Measurements from ENCODE around the gene ADCY2.

ADCY2 gene

GRCh38 chr5:7849681-7850394 is 453.9 kb downstream of the ADCY2 start:
- Histone ChIP-seq H3K27me3 (ENCODE audit: control insufficient read depth in 1 of 2, insufficient read depth in 2 of 2, low read length in 2 of 2) (peaks cover 16 to 20% of the 10 kb centered on the region in 2 donors), H3K4me1 (ENCODE audit: insufficient read depth, low read length) (peaks cover 5% of the 10 kb centered on the region), H3K27ac (ENCODE audit: low read depth, low read length) (no peak overlapping the region), H3K4me3 (ENCODE audit: low read depth in 1 of 2, low read length in 2 of 2) (peak overlapping the region; percentile 43 to 44), H3K36me3 (ENCODE audit: insufficient read depth, low read length) (no peaks in the 10 kb centered on the region), H3K9me3 (ENCODE audit: low read length) (no peaks in the 10 kb centered on the region), H3K9ac (ENCODE audit: low read length) (no peak overlapping the region)

- peaks cover 16 to 20% of the 10 kb centered on the region in 2 donors for H3K27me3 ChIP-seq (ENCODE audit: control insufficient read depth in 1 of 2, insufficient read depth in 2 of 2, low read length in 2 of 2)
- no peak within 1 kb of the TSS for H3K27ac ChIP-seq (ENCODE audit: low read depth, low read length)
- no peak within 1 kb of the TSS for H3K9ac ChIP-seq (ENCODE audit: low read length)
- peak within 1 kb of the TSS; percentile 43 to 48 for H3K4me3 ChIP-seq (ENCODE audit: low read depth in 1 of 2, low read length in 2 of 2)
- no peaks in the 10 kb centered on the region for H3K9me3 ChIP-seq (ENCODE audit: low read length)
- H3K36me3 ChIP-seq (ENCODE audit: insufficient read depth, low read length): no peaks in the 10 kb centered on the region
- H3K4me1 ChIP-seq (ENCODE audit: insufficient read depth, low read length): peaks cover 5% of the 10 kb centered on the region
Observed at GRCh38 chr5:7850395-7851239, 454.7 kb downstream of the ADCY2 start, which contains the start of gene CFAP90. Gene CFAP90 (minus strand): TSS chr5:7851133. CDS start chr5:7851021, 112 bp downstream.

DNA sequence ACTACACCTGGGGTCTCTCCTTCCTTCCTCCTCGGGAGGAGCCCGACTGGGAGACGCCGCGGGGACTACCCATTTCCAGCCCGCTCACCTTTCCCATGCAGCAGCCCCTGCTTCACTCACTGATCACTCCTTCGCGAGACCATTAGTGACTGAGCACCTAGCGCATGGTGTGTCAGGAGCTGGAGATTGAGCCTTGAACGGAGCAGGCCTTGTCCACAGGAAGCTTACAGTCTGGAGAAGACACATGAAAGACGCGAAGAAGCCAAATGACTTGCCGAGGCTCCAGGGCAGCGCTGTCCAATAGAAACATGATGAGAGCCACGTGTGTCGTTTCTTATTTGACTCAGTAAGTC is 455.3 kb downstream of the ADCY2 start:
- peak overlapping the region in 1 of 2 donors; percentile 35 for H3K4me3 ChIP-seq (ENCODE audit: low read depth in 1 of 2, low read length in 2 of 2)
- no peak overlapping the region for H3K27ac ChIP-seq (ENCODE audit: low read depth, low read length)
- H3K36me3 ChIP-seq (ENCODE audit: insufficient read depth, low read length): no peaks in the 10 kb centered on the region
- no peak overlapping the region for H3K9ac ChIP-seq (ENCODE audit: low read length)
- peaks cover 16 to 20% of the 10 kb centered on the region in 2 donors for H3K27me3 ChIP-seq (ENCODE audit: control insufficient read depth in 1 of 2, insufficient read depth in 2 of 2, low read length in 2 of 2)
- H3K9me3 ChIP-seq (ENCODE audit: low read length): no peaks in the 10 kb centered on the region
- H3K4me1 ChIP-seq (ENCODE audit: insufficient read depth, low read length): peaks cover 5% of the 10 kb centered on the region

GRCh38 chr5:7851617-7852289 is 455.8 kb downstream of the ADCY2 start:
- no peak overlapping the region for H3K4me3 ChIP-seq (ENCODE audit: low read depth in 1 of 2, low read length in 2 of 2)
- no peak overlapping the region for H3K9ac ChIP-seq (ENCODE audit: low read length)
- H3K36me3 ChIP-seq (ENCODE audit: insufficient read depth, low read length): no peaks in the 10 kb centered on the region
- H3K27ac ChIP-seq (ENCODE audit: low read depth, low read length): no peak overlapping the region
- peaks cover 16 to 20% of the 10 kb centered on the region in 2 donors for H3K27me3 ChIP-seq (ENCODE audit: control insufficient read depth in 1 of 2, insufficient read depth in 2 of 2, low read length in 2 of 2)
- H3K9me3 ChIP-seq (ENCODE audit: low read length): no peaks in the 10 kb centered on the region
- H3K4me1 ChIP-seq (ENCODE audit: insufficient read depth, low read length): peaks cover 5% of the 10 kb centered on the region

DNA sequence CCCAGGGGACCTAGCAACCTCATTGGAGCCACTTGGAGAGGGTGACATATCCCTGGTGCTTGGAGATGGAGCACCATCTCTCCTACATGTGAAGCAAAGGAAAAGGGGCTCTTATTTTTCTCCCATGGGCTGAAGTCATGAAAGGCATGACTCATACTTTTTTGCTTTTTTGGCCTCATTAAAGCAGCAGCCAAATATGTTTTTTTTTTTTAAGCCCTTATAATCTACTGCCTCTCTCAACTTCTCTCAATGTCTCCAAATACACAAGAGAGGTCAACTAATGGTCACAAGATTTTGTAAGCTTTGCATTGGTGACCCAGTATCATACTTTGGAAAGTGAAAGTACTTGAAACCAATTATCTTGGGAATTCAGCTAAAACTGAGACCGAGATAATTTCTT is 456.6 kb downstream of the ADCY2 start:
- Histone ChIP-seq H3K36me3 (ENCODE audit: insufficient read depth, low read length) (no peaks in the 10 kb centered on the region), H3K9me3 (ENCODE audit: low read length) (no peaks in the 10 kb centered on the region), H3K4me1 (ENCODE audit: insufficient read depth, low read length) (peaks cover 5% of the 10 kb centered on the region), H3K9ac (ENCODE audit: low read length) (no peak overlapping the region), H3K27ac (ENCODE audit: low read depth, low read length) (no peak overlapping the region), H3K27me3 (ENCODE audit: control insufficient read depth in 1 of 2, insufficient read depth in 2 of 2, low read length in 2 of 2) (peaks cover 10 to 20% of the 10 kb centered on the region in 2 donors), H3K4me3 (ENCODE audit: low read depth in 1 of 2, low read length in 2 of 2) (no peak overlapping the region)

DNA sequence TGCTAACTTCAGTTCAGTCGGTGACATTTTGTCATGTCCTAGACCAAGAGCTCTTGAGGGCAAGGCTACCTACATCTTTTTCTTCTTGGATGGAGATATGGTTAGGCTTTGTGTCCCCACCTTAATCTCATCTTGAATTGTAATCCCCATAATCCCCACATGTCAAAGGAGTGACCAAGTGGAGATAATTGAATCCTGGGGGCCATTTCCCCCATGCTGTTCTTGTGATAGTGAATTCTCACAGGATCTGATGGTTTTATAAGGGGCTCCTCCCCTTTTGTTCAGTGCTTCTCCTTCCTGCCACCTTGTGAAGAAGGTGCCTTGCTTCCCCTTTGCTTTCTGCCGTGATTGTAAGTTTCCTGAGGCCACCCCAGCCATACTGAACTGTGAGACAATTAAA is 457.1 kb downstream of the ADCY2 start:
- Histone ChIP-seq H3K4me1 (ENCODE audit: insufficient read depth, low read length) (peaks cover 5% of the 10 kb centered on the region), H3K9me3 (ENCODE audit: low read length) (no peaks in the 10 kb centered on the region), H3K4me3 (ENCODE audit: low read depth in 1 of 2, low read length in 2 of 2) (no peak overlapping the region), H3K27ac (ENCODE audit: low read depth, low read length) (no peak overlapping the region), H3K36me3 (ENCODE audit: insufficient read depth, low read length) (peaks cover 3% of the 10 kb centered on the region), H3K9ac (ENCODE audit: low read length) (no peak overlapping the region), H3K27me3 (ENCODE audit: control insufficient read depth in 1 of 2, insufficient read depth in 2 of 2, low read length in 2 of 2) (peaks cover 8 to 19% of the 10 kb centered on the region in 2 donors)

GRCh38 chr5:7855611-7856010 is 459.7 kb downstream of the ADCY2 start:
- H3K36me3 ChIP-seq (ENCODE audit: insufficient read depth, low read length): peaks cover 20% of the 10 kb centered on the region
- H3K27ac ChIP-seq (ENCODE audit: low read depth, low read length): no peak overlapping the region
- no peaks in the 10 kb centered on the region for H3K9me3 ChIP-seq (ENCODE audit: low read length)
- H3K9ac ChIP-seq (ENCODE audit: low read length): no peak overlapping the region
- no peaks in the 10 kb centered on the region for H3K4me1 ChIP-seq (ENCODE audit: insufficient read depth, low read length)
- no peaks in the 10 kb centered on the region for H3K27me3 ChIP-seq (ENCODE audit: control insufficient read depth in 1 of 2, insufficient read depth in 2 of 2, low read length in 2 of 2)
- no peak overlapping the region for H3K4me3 ChIP-seq (ENCODE audit: low read depth in 1 of 2, low read length in 2 of 2)

DNA sequence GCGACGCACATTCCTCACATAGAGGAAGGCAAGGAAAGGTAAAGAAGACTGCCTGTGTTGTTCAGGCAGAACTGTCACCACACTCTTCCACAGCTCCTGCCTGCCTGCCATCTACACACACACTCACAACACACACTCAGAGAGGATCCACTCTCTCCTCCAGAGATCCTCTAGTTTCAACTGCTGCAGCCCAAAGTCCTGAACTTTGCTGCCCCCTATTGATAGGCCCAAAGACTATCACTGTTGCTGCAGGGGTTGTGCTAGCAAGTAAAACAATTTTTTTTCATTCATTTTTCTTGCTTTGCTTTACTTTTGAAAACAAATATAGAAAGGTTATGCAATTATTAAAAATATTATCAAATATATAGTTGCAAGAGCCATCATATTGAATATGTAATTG is 460.9 kb downstream of the ADCY2 start:
- H3K27ac ChIP-seq (ENCODE audit: low read depth, low read length): no peak overlapping the region
- no peak overlapping the region for H3K4me3 ChIP-seq (ENCODE audit: low read depth in 1 of 2, low read length in 2 of 2)
- H3K9me3 ChIP-seq (ENCODE audit: low read length): no peaks in the 10 kb centered on the region
- peaks cover 29% of the 10 kb centered on the region for H3K36me3 ChIP-seq (ENCODE audit: insufficient read depth, low read length)
- H3K9ac ChIP-seq (ENCODE audit: low read length): no peak overlapping the region
- H3K4me1 ChIP-seq (ENCODE audit: insufficient read depth, low read length): no peaks in the 10 kb centered on the region
- no peaks in the 10 kb centered on the region for H3K27me3 ChIP-seq (ENCODE audit: control insufficient read depth in 1 of 2, insufficient read depth in 2 of 2, low read length in 2 of 2)

DNA sequence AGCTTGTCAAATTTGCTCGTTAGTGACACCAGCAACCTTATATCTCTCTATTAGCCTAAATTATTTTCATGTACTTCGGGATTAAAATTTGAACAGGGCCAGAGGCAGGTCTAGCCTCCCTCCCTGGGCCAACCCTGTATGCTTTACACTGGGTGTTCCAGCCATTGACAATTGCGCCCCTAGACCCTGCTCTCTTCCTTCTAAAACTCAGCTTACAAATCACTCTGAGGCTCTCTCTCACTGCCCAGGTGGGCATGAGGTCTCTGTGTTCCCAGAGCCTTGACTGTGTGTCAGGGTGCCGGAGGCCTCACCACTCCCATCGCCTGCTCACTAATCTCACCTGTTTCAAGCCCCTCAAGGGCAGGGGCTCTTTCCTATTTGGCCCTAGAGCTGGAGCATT is 461.4 kb downstream of the ADCY2 start:
- peaks cover 33% of the 10 kb centered on the region for H3K36me3 ChIP-seq (ENCODE audit: insufficient read depth, low read length)
- no peaks in the 10 kb centered on the region for H3K4me1 ChIP-seq (ENCODE audit: insufficient read depth, low read length)
- no peak overlapping the region for H3K9ac ChIP-seq (ENCODE audit: low read length)
- H3K9me3 ChIP-seq (ENCODE audit: low read length): no peaks in the 10 kb centered on the region
- no peak overlapping the region for H3K4me3 ChIP-seq (ENCODE audit: low read depth in 1 of 2, low read length in 2 of 2)
- no peak overlapping the region for H3K27ac ChIP-seq (ENCODE audit: low read depth, low read length)
- H3K27me3 ChIP-seq (ENCODE audit: control insufficient read depth in 1 of 2, insufficient read depth in 2 of 2, low read length in 2 of 2): no peaks in the 10 kb centered on the region

GRCh38 chr5:7857926-7858632 is 462.1 kb downstream of the ADCY2 start:
- Histone ChIP-seq H3K4me3 (ENCODE audit: low read depth in 1 of 2, low read length in 2 of 2) (no peak overlapping the region), H3K4me1 (ENCODE audit: insufficient read depth, low read length) (no peaks in the 10 kb centered on the region), H3K36me3 (ENCODE audit: insufficient read depth, low read length) (peaks cover 39% of the 10 kb centered on the region), H3K27ac (ENCODE audit: low read depth, low read length) (no peak overlapping the region), H3K27me3 (ENCODE audit: control insufficient read depth in 1 of 2, insufficient read depth in 2 of 2, low read length in 2 of 2) (no peaks in the 10 kb centered on the region), H3K9ac (ENCODE audit: low read length) (no peak overlapping the region), H3K9me3 (ENCODE audit: low read length) (no peaks in the 10 kb centered on the region)

GRCh38 chr5:7866196-7866595 is 470.3 kb downstream of the ADCY2 start:
- H3K9ac ChIP-seq (ENCODE audit: low read length): no peak overlapping the region
- peaks cover 19% of the 10 kb centered on the region for H3K4me1 ChIP-seq (ENCODE audit: insufficient read depth, low read length)
- H3K27me3 ChIP-seq (ENCODE audit: control insufficient read depth in 1 of 2, insufficient read depth in 2 of 2, low read length in 2 of 2): no peaks in the 10 kb centered on the region
- no peak overlapping the region for H3K27ac ChIP-seq (ENCODE audit: low read depth, low read length)
- H3K9me3 ChIP-seq (ENCODE audit: low read length): no peaks in the 10 kb centered on the region
- H3K36me3 ChIP-seq (ENCODE audit: insufficient read depth, low read length): peaks cover 23% of the 10 kb centered on the region
- H3K4me3 ChIP-seq (ENCODE audit: low read depth in 1 of 2, low read length in 2 of 2): no peak overlapping the region
